Measurements from ENCODE around the gene ZFP69.
"Not testable (repeated sequence)": the region's sequence is repeated elsewhere in the genome, so short reads cannot be mapped to it uniquely, and the experiment has no call there.

The ZFP69 gene

DNA sequence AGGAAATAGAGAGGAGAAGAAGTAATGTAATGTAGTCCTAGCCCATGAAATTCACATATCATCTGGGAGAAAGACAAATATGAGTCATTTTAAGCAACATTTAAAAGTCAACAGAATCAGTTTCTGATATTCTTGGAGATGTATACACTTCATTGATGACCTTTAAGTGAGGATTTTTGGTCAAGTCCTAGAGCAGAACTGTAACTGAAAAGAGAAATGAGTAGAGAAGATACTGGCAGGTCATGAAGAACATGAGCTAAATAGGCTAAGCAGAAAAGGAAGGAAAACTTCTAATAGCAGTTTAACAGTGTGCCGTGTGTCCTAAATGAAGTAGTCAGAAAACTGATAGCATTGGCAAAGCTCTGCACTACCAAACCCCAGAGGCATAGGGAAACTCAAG, 22.2 kb upstream of the ZFP69 start:
- Histone ChIP-seq H3K9me3 (ENCODE audit: control insufficient read depth, insufficient read depth, low read length) (peaks cover 53% of the 10 kb centered on the region), H3K36me3 (ENCODE audit: control insufficient read depth, insufficient read depth, low read length) (peaks cover 48% of the 10 kb centered on the region), H3K27ac (ENCODE audit: low read depth, low read length) (no peak overlapping the region), H3K4me3 (ENCODE audit: low read depth, low read length) (no peak overlapping the region), H3K27me3 (ENCODE audit: control insufficient read depth, insufficient read depth, low read length) (no peaks in the 10 kb centered on the region), H3K9ac (ENCODE audit: low read depth, low read length) (no peak overlapping the region), H3K4me1 (ENCODE audit: control insufficient read depth, insufficient read depth, low read length) (peaks cover 7% of the 10 kb centered on the region; the same call in 1 of the 2 replicates)

DNA sequence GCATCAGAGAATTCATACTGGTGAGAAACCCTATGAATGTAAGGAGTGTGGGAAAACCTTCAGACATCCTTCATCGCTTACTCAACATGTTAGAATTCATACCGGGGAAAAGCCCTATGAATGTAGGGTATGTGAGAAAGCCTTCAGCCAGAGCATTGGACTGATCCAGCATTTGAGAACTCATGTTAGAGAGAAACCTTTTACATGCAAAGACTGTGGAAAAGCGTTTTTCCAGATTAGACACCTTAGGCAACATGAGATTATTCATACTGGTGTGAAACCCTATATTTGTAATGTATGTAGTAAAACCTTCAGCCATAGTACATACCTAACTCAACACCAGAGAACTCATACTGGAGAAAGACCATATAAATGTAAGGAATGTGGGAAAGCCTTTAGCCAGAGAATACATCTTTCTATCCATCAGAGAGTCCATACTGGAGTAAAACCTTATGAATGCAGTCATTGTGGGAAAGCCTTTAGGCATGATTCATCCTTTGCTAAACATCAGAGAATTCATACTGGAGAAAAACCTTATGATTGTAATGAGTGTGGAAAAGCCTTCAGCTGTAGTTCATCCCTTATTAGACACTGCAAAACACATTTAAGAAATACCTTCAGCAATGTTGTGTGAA, 14.0 kb upstream of the ZFP69 start:
- Histone ChIP-seq H3K9me3 (ENCODE audit: control insufficient read depth, insufficient read depth, low read length) (peaks cover 95% of the 10 kb centered on the region), H3K4me3 (ENCODE audit: low read depth, low read length) (no peak overlapping the region), H3K27me3 (ENCODE audit: control insufficient read depth, insufficient read depth, low read length) (no peaks in the 10 kb centered on the region), H3K9ac (ENCODE audit: low read depth, low read length) (no peak overlapping the region), H3K27ac (ENCODE audit: low read depth, low read length) (no peak overlapping the region), H3K36me3 (ENCODE audit: control insufficient read depth, insufficient read depth, low read length) (peaks cover 50% of the 10 kb centered on the region), H3K4me1 (ENCODE audit: control insufficient read depth, insufficient read depth, low read length) (no peaks in the 10 kb centered on the region)

DNA sequence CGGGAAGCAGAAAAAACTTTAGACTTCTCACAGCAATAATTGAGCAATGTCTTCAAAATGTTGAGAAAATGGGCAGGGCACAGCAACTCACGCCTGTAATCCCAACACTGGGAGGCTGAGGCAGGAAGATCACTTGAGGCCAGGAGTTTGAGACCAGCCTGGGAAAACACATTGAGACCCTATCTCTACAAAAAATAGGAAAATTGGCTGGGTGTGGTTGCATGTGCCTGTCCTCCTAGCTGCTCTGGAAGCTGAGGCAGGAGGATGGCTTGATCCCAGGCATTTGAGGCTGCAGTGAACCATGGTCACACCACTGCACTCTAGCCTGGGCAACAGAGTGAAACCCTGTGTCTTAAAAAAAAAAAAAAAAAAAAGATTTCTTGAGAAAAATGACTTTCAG, 7.8 kb upstream of the ZFP69 start:
- no peak overlapping the region for H3K27ac ChIP-seq (ENCODE audit: low read depth, low read length)

DNA sequence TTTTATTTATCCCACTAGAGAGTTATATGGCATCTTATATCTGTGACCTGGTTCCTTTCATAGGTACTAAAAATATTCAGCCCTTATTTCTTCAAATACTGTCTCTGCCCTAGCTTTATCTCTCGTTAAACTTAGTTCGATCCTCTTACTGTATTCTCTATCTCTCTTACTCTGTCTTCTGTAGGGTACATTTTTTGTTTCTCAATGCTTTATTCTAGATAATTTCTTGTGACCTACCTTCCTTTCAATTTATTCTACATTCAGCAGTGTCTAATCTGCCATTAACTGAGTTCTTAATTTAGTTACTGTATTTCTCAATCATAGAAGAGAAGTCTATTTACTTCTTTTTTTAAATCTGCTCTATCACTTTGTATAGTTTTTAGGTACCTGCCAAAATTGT, 1.8 kb upstream of the ZFP69 start:
- H3K9ac ChIP-seq (ENCODE audit: low read depth, low read length): no peak overlapping the region
- no peak overlapping the region for H3K4me3 ChIP-seq (ENCODE audit: low read depth, low read length)
- H3K27ac ChIP-seq (ENCODE audit: low read depth, low read length): no peak overlapping the region
- H3K27me3 ChIP-seq (ENCODE audit: control insufficient read depth, insufficient read depth, low read length): no peaks in the 10 kb centered on the region
- H3K36me3 ChIP-seq (ENCODE audit: control insufficient read depth, insufficient read depth, low read length): no peaks in the 10 kb centered on the region
- H3K4me1 ChIP-seq (ENCODE audit: control insufficient read depth, insufficient read depth, low read length): no peaks in the 10 kb centered on the region
- H3K9me3 ChIP-seq (ENCODE audit: control insufficient read depth, insufficient read depth, low read length): peaks cover 17% of the 10 kb centered on the region

More for the DNA sequence above, 7.8 kb upstream of the ZFP69 start:
- Histone ChIP-seq H3K27me3 (ENCODE audit: control insufficient read depth, insufficient read depth, low read length) (no peaks in the 10 kb centered on the region), H3K9me3 (ENCODE audit: control insufficient read depth, insufficient read depth, low read length) (peaks cover 59% of the 10 kb centered on the region), H3K9ac (ENCODE audit: low read depth, low read length) (no peak overlapping the region), H3K4me3 (ENCODE audit: low read depth, low read length) (no peak overlapping the region), H3K36me3 (ENCODE audit: control insufficient read depth, insufficient read depth, low read length) (no peaks in the 10 kb centered on the region), H3K4me1 (ENCODE audit: control insufficient read depth, insufficient read depth, low read length) (no peaks in the 10 kb centered on the region)

DNA sequence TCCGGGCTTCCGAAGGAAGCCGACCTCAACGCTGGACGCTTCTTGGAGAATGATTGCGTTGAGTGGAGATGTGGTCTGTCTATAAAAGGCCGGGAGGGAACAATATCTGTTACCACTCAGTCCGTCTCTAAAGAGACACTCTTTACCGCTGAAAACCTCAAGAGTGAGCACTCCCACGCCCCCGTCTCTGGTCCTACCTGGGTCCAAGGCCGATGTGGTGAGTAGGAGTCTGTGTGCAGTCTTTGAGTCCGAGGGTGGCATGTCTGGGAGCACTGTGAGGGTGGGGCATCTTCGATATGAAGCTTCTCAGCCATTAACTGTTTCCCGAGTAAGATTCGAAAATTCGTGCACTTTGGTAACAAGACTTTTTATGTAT, 576 bp downstream of the ZFP69 start:
- no peak overlapping the region for H3K27ac ChIP-seq (ENCODE audit: low read depth, low read length)
- H3K4me1 ChIP-seq (ENCODE audit: control insufficient read depth, insufficient read depth, low read length): no peaks in the 10 kb centered on the region
- H3K4me3 ChIP-seq (ENCODE audit: low read depth, low read length): peak overlapping the region; percentile 98
- H3K36me3 ChIP-seq (ENCODE audit: control insufficient read depth, insufficient read depth, low read length): peaks cover 2% of the 10 kb centered on the region; the same call in 1 of the 2 replicates
- H3K9ac ChIP-seq (ENCODE audit: low read depth, low read length): peak overlapping the region; percentile 10; the same call in 1 of the 2 replicates
- peaks cover 13% of the 10 kb centered on the region for H3K9me3 ChIP-seq (ENCODE audit: control insufficient read depth, insufficient read depth, low read length)
- no peaks in the 10 kb centered on the region for H3K27me3 ChIP-seq (ENCODE audit: control insufficient read depth, insufficient read depth, low read length)

DNA sequence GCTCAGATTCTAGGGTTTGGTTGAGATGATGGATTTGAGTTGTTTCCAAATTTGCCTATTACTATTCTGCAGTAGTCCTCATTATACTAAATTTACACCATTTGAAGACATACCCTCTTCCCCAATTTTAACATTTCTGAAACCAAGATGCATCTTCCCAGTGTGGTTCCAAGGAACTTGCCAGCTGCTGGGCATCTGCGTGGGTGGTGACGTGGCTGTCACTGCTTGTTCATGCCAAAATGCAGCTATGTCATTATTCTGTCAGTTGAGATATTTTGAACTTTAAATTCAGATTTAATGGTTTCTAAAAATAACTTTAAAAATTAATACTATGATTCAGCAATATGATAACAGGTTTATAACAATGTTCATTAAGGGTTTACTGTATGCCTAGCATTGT, 1.2 kb downstream of the ZFP69 start:
- no peaks in the 10 kb centered on the region for H3K27me3 ChIP-seq (ENCODE audit: control insufficient read depth, insufficient read depth, low read length)
- peaks cover 13% of the 10 kb centered on the region; the same call in 1 of the 2 replicates for H3K9me3 ChIP-seq (ENCODE audit: control insufficient read depth, insufficient read depth, low read length)
- no peak overlapping the region for H3K27ac ChIP-seq (ENCODE audit: low read depth, low read length)
- H3K9ac ChIP-seq (ENCODE audit: low read depth, low read length): no peak overlapping the region
- H3K4me1 ChIP-seq (ENCODE audit: control insufficient read depth, insufficient read depth, low read length): no peaks in the 10 kb centered on the region
- H3K4me3 ChIP-seq (ENCODE audit: low read depth, low read length): 0 out of 2 replicates have a peak overlapping the region, but pooled peaks have one; percentile 98
- H3K36me3 ChIP-seq (ENCODE audit: control insufficient read depth, insufficient read depth, low read length): peaks cover 5% of the 10 kb centered on the region; the same call in 1 of the 2 replicates

DNA sequence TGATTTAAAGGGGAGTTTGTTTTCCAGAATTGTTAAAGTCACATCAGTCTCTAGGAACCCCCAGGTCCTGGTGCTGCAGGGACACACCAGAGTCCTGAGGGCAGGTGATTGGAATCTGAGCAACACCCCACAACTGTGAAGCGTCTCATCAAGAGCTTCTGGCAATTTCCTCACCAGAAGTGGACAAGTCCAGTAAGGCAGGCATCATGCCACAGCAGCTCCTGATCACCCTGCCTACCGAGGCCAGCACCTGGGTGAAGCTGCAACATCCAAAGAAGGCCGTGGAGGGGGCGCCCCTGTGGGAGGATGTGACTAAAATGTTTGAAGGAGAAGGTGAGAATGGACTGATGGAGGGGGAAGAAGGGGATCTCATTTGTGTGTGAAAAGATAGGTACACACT, 2.1 kb downstream of the ZFP69 start:
- Histone ChIP-seq H3K4me1 (ENCODE audit: control insufficient read depth, insufficient read depth, low read length) (no peaks in the 10 kb centered on the region), H3K27me3 (ENCODE audit: control insufficient read depth, insufficient read depth, low read length) (no peaks in the 10 kb centered on the region), H3K36me3 (ENCODE audit: control insufficient read depth, insufficient read depth, low read length) (peaks cover 5% of the 10 kb centered on the region; the same call in 1 of the 2 replicates), H3K27ac (ENCODE audit: low read depth, low read length) (no peak overlapping the region), H3K4me3 (ENCODE audit: low read depth, low read length) (no peak overlapping the region), H3K9ac (ENCODE audit: low read depth, low read length) (no peak overlapping the region), H3K9me3 (ENCODE audit: control insufficient read depth, insufficient read depth, low read length) (peaks cover 10% of the 10 kb centered on the region; the same call in 1 of the 2 replicates)

DNA sequence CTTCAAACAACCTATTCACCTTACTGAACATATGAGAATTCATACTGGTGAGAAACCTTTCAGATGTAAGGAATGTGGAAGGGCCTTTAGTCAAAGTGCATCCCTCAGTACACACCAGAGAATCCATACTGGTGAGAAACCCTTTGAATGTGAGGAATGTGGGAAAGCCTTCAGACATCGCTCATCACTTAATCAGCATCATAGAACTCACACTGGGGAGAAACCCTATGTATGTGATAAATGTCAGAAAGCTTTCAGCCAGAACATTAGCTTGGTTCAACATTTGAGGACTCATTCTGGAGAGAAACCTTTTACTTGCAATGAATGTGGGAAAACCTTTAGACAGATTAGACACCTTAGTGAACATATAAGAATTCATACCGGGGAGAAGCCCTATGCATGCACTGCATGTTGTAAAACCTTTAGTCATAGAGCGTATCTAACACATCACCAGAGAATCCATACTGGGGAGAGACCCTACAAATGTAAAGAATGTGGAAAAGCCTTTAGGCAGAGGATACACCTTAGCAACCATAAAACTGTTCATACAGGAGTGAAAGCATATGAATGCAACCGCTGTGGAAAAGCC, 18.3 kb downstream of the ZFP69 start:
- H3K9ac ChIP-seq (ENCODE audit: low read depth, low read length): no peak overlapping the region
- peaks cover 31% of the 10 kb centered on the region for H3K9me3 ChIP-seq (ENCODE audit: control insufficient read depth, insufficient read depth, low read length)
- H3K4me3 ChIP-seq (ENCODE audit: low read depth, low read length): no peak overlapping the region
- H3K4me1 ChIP-seq (ENCODE audit: control insufficient read depth, insufficient read depth, low read length): no peaks in the 10 kb centered on the region
- peaks cover 28% of the 10 kb centered on the region for H3K36me3 ChIP-seq (ENCODE audit: control insufficient read depth, insufficient read depth, low read length)
- H3K27me3 ChIP-seq (ENCODE audit: control insufficient read depth, insufficient read depth, low read length): no peaks in the 10 kb centered on the region
- no peak overlapping the region for H3K27ac ChIP-seq (ENCODE audit: low read depth, low read length)

DNA sequence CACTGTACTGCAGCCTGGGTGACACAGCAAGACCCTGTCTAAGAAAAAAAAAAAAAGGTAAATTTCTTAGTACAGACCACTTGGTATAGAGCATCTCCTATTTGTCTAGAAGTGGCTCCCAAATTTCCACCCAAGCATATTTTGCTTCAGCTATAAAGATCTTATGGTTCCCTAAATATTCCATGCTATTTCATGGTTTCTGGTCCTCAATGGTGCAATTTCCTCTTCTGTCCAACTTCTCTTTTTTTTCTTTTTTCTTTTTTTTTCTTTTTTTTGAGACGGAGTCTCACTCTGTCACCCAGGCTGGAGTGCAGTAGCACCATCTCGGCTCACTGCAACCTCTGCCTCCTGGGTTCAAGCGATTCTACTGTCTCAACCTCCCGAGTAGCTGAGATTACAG, 25.6 kb downstream of the ZFP69 start:
- H3K4me3 ChIP-seq (ENCODE audit: low read depth, low read length); H3K36me3 ChIP-seq (ENCODE audit: control insufficient read depth, insufficient read depth, low read length); H3K9ac ChIP-seq (ENCODE audit: low read depth, low read length); H3K27me3 ChIP-seq (ENCODE audit: control insufficient read depth, insufficient read depth, low read length); H3K27ac ChIP-seq (ENCODE audit: low read depth, low read length); H3K9me3 ChIP-seq (ENCODE audit: control insufficient read depth, insufficient read depth, low read length); H3K4me1 ChIP-seq (ENCODE audit: control insufficient read depth, insufficient read depth, low read length): not testable (repeated sequence)

DNA sequence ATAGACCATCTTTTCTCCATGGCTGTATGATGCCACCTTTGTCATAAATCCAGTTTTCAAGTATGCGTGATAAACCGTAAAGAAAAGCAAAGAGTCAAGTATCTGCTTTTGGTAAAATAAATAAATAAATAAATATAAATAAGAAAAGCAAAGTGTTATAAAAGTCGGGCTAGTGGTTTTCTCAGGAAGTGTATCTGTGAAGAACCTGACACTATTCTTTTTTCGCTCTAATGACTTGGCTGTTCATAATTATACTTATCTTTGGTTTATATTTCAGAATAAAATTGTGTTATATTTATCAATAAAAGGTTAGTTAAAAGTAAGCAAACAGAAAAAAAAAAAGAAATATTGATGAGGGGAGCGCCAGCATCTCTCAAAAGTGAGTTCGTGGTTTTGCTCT, 30.9 kb downstream of the ZFP69 start:
- Histone ChIP-seq H3K36me3 (ENCODE audit: control insufficient read depth, insufficient read depth, low read length) (no peaks in the 10 kb centered on the region), H3K9ac (ENCODE audit: low read depth, low read length) (peak overlapping the region; percentile 74; the same call in 1 of the 2 replicates), H3K9me3 (ENCODE audit: control insufficient read depth, insufficient read depth, low read length) (no peaks in the 10 kb centered on the region; the same call in 1 of the 2 replicates), H3K27ac (ENCODE audit: low read depth, low read length) (no peak overlapping the region), H3K27me3 (ENCODE audit: control insufficient read depth, insufficient read depth, low read length) (peaks cover 12% of the 10 kb centered on the region), H3K4me3 (ENCODE audit: low read depth, low read length) (peak overlapping the region; percentile 87), H3K4me1 (ENCODE audit: control insufficient read depth, insufficient read depth, low read length) (no peaks in the 10 kb centered on the region)

All from HUES48 (cell line).